ENCODE results near the gene RFTN2. TPM values are rescaled to one million over a fixed set of nuclear protein-coding genes. Genes with fewer than 3 reads are reported as not detected.
"Not testable (repeated sequence)": the region's sequence is repeated elsewhere in the genome, so short reads cannot be mapped to it uniquely, and the experiment has no call there.

The RFTN2 gene
- total and polyA plus RNA-seq, 9 donors = 10.3 to 25.9 (median 16.8) TPM

DNA sequence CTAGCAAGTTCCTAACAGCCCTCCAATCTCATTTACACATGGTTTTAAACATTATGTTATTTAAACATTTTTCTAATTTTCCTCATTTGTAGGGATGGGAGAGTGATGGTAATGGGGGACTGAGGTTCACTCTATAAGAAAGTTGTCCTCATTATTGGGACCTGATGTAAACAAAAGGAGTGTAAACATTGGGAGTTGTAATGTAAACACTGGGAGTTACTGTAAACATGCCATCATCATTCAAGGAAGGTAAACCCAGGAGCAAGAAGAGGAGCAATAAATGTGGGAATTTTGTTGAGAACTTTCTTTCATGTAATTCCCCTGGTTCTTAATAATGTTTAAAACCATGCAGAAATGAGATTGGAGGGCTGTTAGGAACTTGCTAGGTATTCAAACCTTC lies 17.8 kb downstream of the RFTN2 start:
- H3K27ac ChIP-seq (ENCODE audit: low read length) = no peak overlapping the region
- no peaks in the 10 kb centered on the region for H3K36me3 ChIP-seq (ENCODE audit: control insufficient read depth, insufficient read depth, low read length)
- H3K4me1 ChIP-seq (ENCODE audit: control insufficient read depth, insufficient read depth, low read length) = no peaks in the 10 kb centered on the region
- H3K9me3 ChIP-seq (replicated peaks; ENCODE audit: control insufficient read depth, low read depth, low read length) = no peaks in the 10 kb centered on the region
- DNase-seq = no peak
- no peaks in the 10 kb centered on the region for H3K27me3 ChIP-seq (ENCODE audit: control insufficient read depth, insufficient read depth, low read length)
- H3K4me3 ChIP-seq (ENCODE audit: low read length) = no peak overlapping the region

DNA sequence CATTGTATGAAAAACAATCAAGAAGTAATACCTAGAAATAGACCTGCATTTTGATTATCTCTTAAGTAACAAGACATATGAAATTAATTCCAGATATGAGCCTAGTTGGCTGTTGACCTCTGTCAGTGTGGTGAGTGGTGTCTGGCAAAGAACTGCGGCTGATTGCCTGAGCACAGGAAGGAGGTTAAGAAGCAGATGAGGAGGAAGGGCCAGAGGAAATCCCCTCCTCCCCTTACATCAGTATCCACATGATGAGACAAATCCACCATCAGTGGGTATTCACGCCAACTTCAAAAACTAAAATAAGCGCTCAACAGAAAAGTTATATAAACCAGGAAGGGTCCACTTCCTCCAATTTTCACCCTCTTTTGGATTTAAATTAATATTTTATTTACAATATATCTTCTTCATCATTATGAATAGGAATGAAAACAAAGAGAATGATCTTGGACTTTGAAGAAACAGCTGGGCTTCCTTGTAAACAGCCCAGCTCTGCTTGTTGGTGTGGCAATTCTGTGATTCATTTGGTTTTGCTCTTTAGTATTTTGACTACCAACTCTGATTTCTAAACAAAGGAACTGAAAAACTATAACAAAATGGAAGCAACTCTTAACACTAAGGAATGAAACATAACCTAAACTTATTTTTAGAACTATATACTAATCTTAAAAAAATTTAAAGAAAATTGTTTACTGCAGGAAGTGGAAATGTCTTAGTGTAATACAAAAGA lies 27.3 kb downstream of the RFTN2 start:
- peak; percentile 7 for DNase-seq
- H3K4me1 ChIP-seq (ENCODE audit: control insufficient read depth, insufficient read depth, low read length) = no peaks in the 10 kb centered on the region
- no peak overlapping the region for H3K27ac ChIP-seq (ENCODE audit: low read length)
- WGBS (ENCODE audit: insufficient coverage) = no CpG with 5 or more reads among the region's 3 CpGs
- no peak overlapping the region for H3K4me3 ChIP-seq (ENCODE audit: low read length)
- no peaks in the 10 kb centered on the region for H3K27me3 ChIP-seq (ENCODE audit: control insufficient read depth, insufficient read depth, low read length)
- peaks cover 10% of the 10 kb centered on the region for H3K36me3 ChIP-seq (ENCODE audit: control insufficient read depth, insufficient read depth, low read length)
- peaks cover 2% of the 10 kb centered on the region for H3K9me3 ChIP-seq (replicated peaks; ENCODE audit: control insufficient read depth, low read depth, low read length)

DNA sequence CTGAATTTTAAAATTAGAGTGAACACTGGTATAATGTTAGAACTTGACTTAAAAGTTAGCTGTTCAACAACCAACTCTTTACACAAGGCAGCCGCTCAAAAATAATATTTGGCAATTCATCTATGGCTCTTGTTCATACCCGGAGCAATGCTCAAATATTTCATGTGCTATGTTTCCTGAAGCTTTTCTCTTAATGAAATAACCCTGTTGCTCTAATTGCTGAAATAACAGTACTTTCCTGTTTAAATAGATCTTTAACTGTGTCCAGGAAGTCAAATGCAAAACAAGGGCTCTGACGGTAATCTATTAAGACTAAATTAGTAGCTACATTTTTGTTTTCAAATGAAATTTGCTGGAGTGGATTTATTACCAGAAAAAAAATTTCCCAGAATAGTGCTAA lies 33.7 kb downstream of the RFTN2 start:
- Histone ChIP-seq H3K36me3 (ENCODE audit: control insufficient read depth, insufficient read depth, low read length) (peaks cover 21% of the 10 kb centered on the region), H3K27me3 (ENCODE audit: control insufficient read depth, insufficient read depth, low read length) (no peaks in the 10 kb centered on the region), H3K27ac (ENCODE audit: low read length) (no peak overlapping the region), H3K4me1 (ENCODE audit: control insufficient read depth, insufficient read depth, low read length) (no peaks in the 10 kb centered on the region), H3K4me3 (ENCODE audit: low read length) (no peak overlapping the region), H3K9me3 (replicated peaks; ENCODE audit: control insufficient read depth, low read depth, low read length) (peaks cover 2% of the 10 kb centered on the region)
- DNase-seq = no peak
- no CpG with 5 or more reads among the region's 3 CpGs for WGBS (ENCODE audit: insufficient coverage)

DNA sequence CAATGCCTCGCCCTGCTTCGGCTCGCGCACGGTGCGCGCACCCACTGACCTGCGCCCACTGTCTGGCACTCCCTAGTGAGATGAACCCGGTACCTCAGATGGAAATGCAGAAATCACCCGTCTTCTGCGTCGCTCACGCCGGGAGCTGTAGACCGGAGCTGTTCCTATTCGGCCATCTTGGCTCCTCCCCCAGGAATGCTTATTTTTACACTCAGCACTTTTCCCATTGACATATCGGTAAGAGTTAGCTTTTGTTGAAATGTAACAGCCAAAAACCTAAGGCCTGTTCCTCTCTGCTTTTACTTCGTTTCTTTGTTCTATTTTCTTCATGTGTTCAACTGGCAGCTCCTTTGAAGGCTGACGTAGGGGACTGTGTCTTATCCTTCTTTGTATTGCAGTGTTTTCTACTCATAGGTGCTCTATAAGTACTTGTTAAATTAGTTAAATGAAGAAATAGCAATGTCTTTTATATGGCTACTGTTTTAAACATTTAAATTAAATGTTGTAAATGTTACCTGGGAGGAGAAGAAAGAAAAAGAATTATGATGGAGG lies 34.7 kb downstream of the RFTN2 start:
- DNase-seq; H3K27ac ChIP-seq (ENCODE audit: low read length); H3K27me3 ChIP-seq (ENCODE audit: control insufficient read depth, insufficient read depth, low read length); H3K4me3 ChIP-seq (ENCODE audit: low read length); H3K4me1 ChIP-seq (ENCODE audit: control insufficient read depth, insufficient read depth, low read length); H3K9me3 ChIP-seq (replicated peaks; ENCODE audit: control insufficient read depth, low read depth, low read length): not testable (repeated sequence)
- H3K36me3 ChIP-seq (ENCODE audit: control insufficient read depth, insufficient read depth, low read length) = peaks cover 15% of the 10 kb centered on the region
- WGBS (ENCODE audit: insufficient coverage) = 94% methylated on average over 6 of the region's 19 CpGs

DNA sequence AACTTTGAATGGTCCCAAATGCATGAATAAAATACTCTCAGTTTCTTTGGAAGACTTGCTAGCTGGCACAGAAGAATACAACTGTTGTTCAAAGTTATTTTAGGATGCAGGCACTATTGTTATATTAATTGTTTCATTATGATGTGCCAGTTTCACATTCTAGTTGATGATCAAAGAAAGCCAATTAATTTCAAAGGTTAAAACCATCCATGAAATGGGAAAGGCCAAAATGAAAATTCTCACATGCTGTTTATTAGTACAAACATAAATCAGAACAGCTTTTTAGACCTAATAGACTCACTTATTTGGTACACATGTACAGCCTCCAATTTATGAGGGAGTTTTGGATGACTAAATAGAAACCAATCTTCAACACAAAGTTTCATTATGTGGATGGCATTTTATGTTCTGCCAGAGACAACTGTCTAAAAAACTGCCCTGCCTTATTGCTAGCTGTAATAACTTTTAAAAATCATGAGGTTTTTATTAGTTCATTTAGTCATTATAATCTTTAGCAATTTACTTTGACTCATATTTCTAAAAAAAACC lies 42.2 kb downstream of the RFTN2 start:
- H3K9me3 ChIP-seq (replicated peaks; ENCODE audit: control insufficient read depth, low read depth, low read length) = no peaks in the 10 kb centered on the region
- H3K4me1 ChIP-seq (ENCODE audit: control insufficient read depth, insufficient read depth, low read length) = peaks cover under 1% of the 10 kb centered on the region
- H3K4me3 ChIP-seq (ENCODE audit: low read length) = no peak overlapping the region
- H3K27me3 ChIP-seq (ENCODE audit: control insufficient read depth, insufficient read depth, low read length) = no peaks in the 10 kb centered on the region
- DNase-seq = no peak
- H3K36me3 ChIP-seq (ENCODE audit: control insufficient read depth, insufficient read depth, low read length) = peaks cover 7% of the 10 kb centered on the region
- no peak overlapping the region for H3K27ac ChIP-seq (ENCODE audit: low read length)

DNA sequence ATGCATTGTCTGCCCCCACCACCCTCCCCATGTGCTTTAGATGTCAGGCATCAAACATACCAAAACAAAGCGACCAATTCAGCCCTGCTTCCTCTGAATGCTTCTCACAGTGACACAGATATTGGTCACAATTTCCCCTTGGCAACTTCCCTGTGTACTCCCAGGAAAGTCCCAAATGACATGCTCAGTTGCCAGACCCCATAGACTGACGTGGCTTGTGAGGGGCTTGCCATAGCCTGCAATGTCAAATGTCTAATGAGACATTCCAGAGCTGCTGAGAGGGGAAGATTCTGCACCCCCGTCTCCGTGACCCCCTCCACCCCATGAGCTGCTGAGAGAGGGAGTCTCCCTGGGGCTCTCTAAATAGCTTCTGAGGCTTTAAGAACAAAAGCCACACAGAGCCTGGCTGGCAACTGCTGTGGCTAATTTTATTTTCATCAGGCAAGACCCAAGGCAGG lies 47.3 kb downstream of the RFTN2 start:
- DNase-seq = peak; percentile 56
- Histone ChIP-seq H3K4me3 (ENCODE audit: low read length) (no peak overlapping the region), H3K9me3 (replicated peaks; ENCODE audit: control insufficient read depth, low read depth, low read length) (no peaks in the 10 kb centered on the region), H3K27me3 (ENCODE audit: control insufficient read depth, insufficient read depth, low read length) (no peaks in the 10 kb centered on the region), H3K27ac (ENCODE audit: low read length) (peak overlapping the region; percentile 43), H3K36me3 (ENCODE audit: control insufficient read depth, insufficient read depth, low read length) (peaks cover 13% of the 10 kb centered on the region), H3K4me1 (ENCODE audit: control insufficient read depth, insufficient read depth, low read length) (peaks cover 2% of the 10 kb centered on the region)
- WGBS (ENCODE audit: insufficient coverage) = 36% methylated on average over 1 of the region's 4 CpGs

DNA sequence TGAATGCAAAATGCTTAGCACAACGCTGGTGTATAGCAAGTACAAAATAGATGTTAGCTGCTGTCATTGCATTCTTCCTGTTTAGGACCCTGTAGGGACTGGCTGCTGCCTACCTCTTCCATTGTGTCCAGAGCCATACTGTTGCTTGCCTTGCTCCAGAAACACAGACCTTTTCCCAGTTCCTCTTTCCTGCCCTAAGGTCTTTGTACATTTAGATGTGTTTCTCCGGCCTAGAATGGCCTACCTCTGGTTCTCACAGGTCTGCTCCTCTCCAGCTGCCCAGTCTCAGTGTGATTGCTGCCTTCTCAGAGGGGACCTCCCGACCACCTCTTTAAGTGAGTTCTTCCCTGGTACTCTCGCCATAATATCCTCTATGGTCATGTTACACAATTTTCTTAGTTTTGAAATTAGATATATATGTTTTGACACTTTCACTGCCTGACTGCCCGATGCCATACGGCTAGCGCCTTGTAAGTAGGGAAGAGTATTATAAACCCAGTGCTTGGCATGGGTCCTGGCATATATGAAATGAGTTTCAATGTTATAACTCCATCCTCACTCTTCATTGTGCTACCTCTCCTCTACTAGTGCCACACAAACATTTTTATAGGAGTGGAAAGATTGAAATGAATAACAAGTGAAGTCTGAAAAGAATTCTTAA lies 48.3 kb downstream of the RFTN2 start:
- Histone ChIP-seq H3K27ac (ENCODE audit: low read length) (no peak overlapping the region), H3K27me3 (ENCODE audit: control insufficient read depth, insufficient read depth, low read length) (no peaks in the 10 kb centered on the region), H3K4me1 (ENCODE audit: control insufficient read depth, insufficient read depth, low read length) (peaks cover 2% of the 10 kb centered on the region), H3K4me3 (ENCODE audit: low read length) (no peak overlapping the region), H3K9me3 (replicated peaks; ENCODE audit: control insufficient read depth, low read depth, low read length) (no peaks in the 10 kb centered on the region), H3K36me3 (ENCODE audit: control insufficient read depth, insufficient read depth, low read length) (peaks cover 7% of the 10 kb centered on the region)
- WGBS (ENCODE audit: insufficient coverage) = 88% methylated on average over 1 of the region's 7 CpGs
- DNase-seq = no peak

DNA sequence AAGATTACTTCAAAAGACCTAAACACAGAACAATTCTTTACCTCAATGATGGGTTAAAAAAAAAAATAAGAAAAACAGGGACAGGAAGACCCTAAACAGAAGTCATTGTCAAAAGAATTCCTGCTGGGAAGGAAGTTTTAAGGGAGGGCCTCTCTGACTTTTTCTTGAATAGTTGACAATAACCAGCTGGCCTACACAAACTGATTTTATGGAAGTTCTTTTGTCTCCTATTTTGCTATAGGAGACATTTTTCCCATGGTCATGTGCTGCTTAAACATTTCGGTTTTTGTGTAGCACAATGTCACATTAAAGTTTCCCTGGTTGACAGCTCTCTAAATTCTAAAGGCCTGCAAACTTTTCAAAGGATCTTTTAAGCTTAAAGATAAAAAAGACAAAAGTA lies 55.3 kb downstream of the RFTN2 start:
- no peaks in the 10 kb centered on the region for H3K27me3 ChIP-seq (ENCODE audit: control insufficient read depth, insufficient read depth, low read length)
- H3K36me3 ChIP-seq (ENCODE audit: control insufficient read depth, insufficient read depth, low read length) = peaks cover 21% of the 10 kb centered on the region
- no peak overlapping the region for H3K4me3 ChIP-seq (ENCODE audit: low read length)
- DNase-seq = peak; percentile 49
- H3K4me1 ChIP-seq (ENCODE audit: control insufficient read depth, insufficient read depth, low read length) = no peaks in the 10 kb centered on the region
- H3K9me3 ChIP-seq (replicated peaks; ENCODE audit: control insufficient read depth, low read depth, low read length) = no peaks in the 10 kb centered on the region
- no CpG with 5 or more reads among the region's 1 CpG for WGBS (ENCODE audit: insufficient coverage)
- no peak overlapping the region for H3K27ac ChIP-seq (ENCODE audit: low read length)

DNA sequence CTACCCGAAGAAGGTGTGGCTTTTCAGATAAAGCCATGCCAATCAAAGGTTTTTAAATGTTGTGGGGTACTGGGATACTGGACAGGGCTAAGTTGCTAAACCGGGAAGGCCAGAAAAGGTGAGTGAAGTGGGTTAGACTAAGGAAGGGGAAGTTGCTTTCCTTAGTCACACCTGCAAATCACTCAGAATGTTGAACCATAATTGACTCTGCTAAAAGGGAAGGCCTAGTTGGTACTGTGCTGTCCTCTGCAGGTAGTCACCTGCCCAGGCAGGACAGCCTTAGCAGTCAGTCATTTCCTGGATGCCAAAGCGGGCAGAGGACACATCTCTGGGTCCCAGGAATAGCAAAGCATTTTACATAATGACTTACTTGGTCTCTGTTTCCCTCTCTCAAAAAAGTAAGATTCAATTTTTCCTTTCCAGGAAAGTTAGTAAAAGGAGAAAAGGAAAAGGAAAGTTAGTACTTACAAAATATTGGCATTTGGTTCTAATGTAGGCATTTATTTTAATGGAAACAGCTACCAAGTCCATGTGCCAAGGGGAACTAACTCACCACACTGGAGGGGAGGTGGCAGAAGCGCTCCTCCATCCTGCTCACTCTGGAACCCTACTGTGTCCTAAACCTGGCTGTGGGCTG lies 60.3 kb downstream of the RFTN2 start:
- Histone ChIP-seq H3K4me3 (ENCODE audit: low read length) (no peak overlapping the region), H3K9me3 (replicated peaks; ENCODE audit: control insufficient read depth, low read depth, low read length) (no peaks in the 10 kb centered on the region), H3K27ac (ENCODE audit: low read length) (no peak overlapping the region), H3K36me3 (ENCODE audit: control insufficient read depth, insufficient read depth, low read length) (peaks cover 33% of the 10 kb centered on the region), H3K4me1 (ENCODE audit: control insufficient read depth, insufficient read depth, low read length) (no peaks in the 10 kb centered on the region), H3K27me3 (ENCODE audit: control insufficient read depth, insufficient read depth, low read length) (no peaks in the 10 kb centered on the region)
- WGBS (ENCODE audit: insufficient coverage) = no CpG with 5 or more reads among the region's 4 CpGs
- no peak for DNase-seq

DNA sequence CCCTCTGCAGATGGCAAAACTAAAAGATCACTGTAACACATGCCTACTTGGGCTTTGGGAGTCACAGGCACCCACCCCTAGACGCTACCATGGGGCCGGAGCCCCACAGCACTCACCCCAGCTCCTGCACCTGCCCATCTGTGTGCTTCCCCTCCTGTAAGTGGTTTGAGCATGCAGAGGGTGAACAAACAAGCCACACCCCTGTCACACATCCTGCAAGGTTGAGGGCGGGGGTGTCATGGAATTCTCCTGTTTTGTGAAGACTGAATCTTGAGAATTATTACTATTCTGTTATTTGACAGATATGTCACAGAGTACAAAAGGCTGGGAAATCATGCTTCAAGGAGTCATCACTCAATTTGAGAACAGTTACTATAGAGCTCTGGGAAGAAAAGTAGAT lies 60.9 kb downstream of the RFTN2 start:
- no peak for DNase-seq
- H3K4me3 ChIP-seq (ENCODE audit: low read length) = no peak overlapping the region
- no CpG with 5 or more reads among the region's 3 CpGs for WGBS (ENCODE audit: insufficient coverage)
- H3K36me3 ChIP-seq (ENCODE audit: control insufficient read depth, insufficient read depth, low read length) = peaks cover 33% of the 10 kb centered on the region
- no peaks in the 10 kb centered on the region for H3K27me3 ChIP-seq (ENCODE audit: control insufficient read depth, insufficient read depth, low read length)
- H3K4me1 ChIP-seq (ENCODE audit: control insufficient read depth, insufficient read depth, low read length) = no peaks in the 10 kb centered on the region
- H3K9me3 ChIP-seq (replicated peaks; ENCODE audit: control insufficient read depth, low read depth, low read length) = no peaks in the 10 kb centered on the region
- H3K27ac ChIP-seq (ENCODE audit: low read length) = no peak overlapping the region
